Skeletal muscle satellite cell (primary cell): ENCODE results near the gene GALT. TPM values are rescaled to one million over a fixed set of nuclear protein-coding genes. Genes with fewer than 3 reads are reported as not detected.

Experiments
- H3K27me3 ChIP-seq: 2 replicates; pipeline ENCODE4 v1.7.0; 2013; ENCODE audit warnings: low read length; ENCODE audit not compliant: control insufficient read depth, insufficient read depth
- H3K36me3 ChIP-seq: 2 replicates; pipeline ENCODE4 v1.7.0; 2013; ENCODE audit warnings: mild to moderate bottlenecking, control low read depth, low read length; ENCODE audit not compliant: insufficient read depth
- H3K4me1 ChIP-seq: 2 replicates; pipeline ENCODE4 v1.7.0; 2013; ENCODE audit warnings: low read length; ENCODE audit not compliant: control insufficient read depth, insufficient read depth
- H3K4me2 ChIP-seq: 2 replicates; pipeline ENCODE4 v1.7.0; 2013; ENCODE audit warnings: mild to moderate bottlenecking, low read length
- H3K4me3 ChIP-seq: 2 replicates; pipeline ENCODE4 v1.7.0; 2013; ENCODE audit warnings: low read length
- H3K9ac ChIP-seq: 2 replicates; pipeline ENCODE4 v1.7.0; 2013; ENCODE audit warnings: mild to moderate bottlenecking, low read depth, low read length, moderate library complexity
- H3K9me3 ChIP-seq: replicated peaks from 2 replicates; pipeline ENCODE4 v1.7.0; 2013; ENCODE audit warnings: mild to moderate bottlenecking, control low read depth, low read length
- small RNA-seq: library from RNA; depleted of rRNA; stranded (forward); fragments of <200 nt; gene quantifications from one replicate; pipeline ENCODE3, GENCODE V24; 2012

Gene GALT

GRCh38 chr9:34689512-34689911, 43.0 kb downstream of the GALT start:
- Histone ChIP-seq H3K36me3 (no peaks in the 10 kb centered on the region), H3K4me3 (no peak overlapping the region), H3K4me1 (no peaks in the 10 kb centered on the region), H3K27me3 (no peaks in the 10 kb centered on the region), H3K4me2 (no peak overlapping the region), H3K9ac (no peak overlapping the region), H3K9me3 (no peaks in the 10 kb centered on the region)

GRCh38 chr9:34690983-34691935, 44.8 kb downstream of the GALT start, which contains the start of gene CCL19:
Gene CCL19 (minus strand): TSS chr9:34691276. CDS start chr9:34691139, 137 bp downstream.
- Histone ChIP-seq H3K4me1 (no peaks in the 10 kb centered on the region), H3K4me3 (no peak within 1 kb of the TSS), H3K36me3 (no peaks in the 10 kb centered on the region), H3K9me3 (no peaks in the 10 kb centered on the region), H3K4me2 (no peak within 1 kb of the TSS), H3K27me3 (no peaks in the 10 kb centered on the region), H3K9ac (no peak within 1 kb of the TSS)

GRCh38 chr9:34691936-34692315, 45.5 kb downstream of the GALT start:
- Histone ChIP-seq H3K36me3 (no peaks in the 10 kb centered on the region), H3K9me3 (no peaks in the 10 kb centered on the region), H3K4me2 (no peak overlapping the region), H3K4me3 (no peak overlapping the region), H3K4me1 (no peaks in the 10 kb centered on the region), H3K9ac (no peak overlapping the region), H3K27me3 (no peaks in the 10 kb centered on the region)

- Histone ChIP-seq H3K36me3 (no peaks in the 10 kb centered on the region), H3K4me3 (no peak overlapping the region), H3K9me3 (no peaks in the 10 kb centered on the region), H3K4me2 (no peak overlapping the region), H3K4me1 (no peaks in the 10 kb centered on the region), H3K27me3 (no peaks in the 10 kb centered on the region), H3K9ac (no peak overlapping the region)
Measured at GRCh38 chr9:34693560-34693959, 47.1 kb downstream of the GALT start.

- Histone ChIP-seq H3K4me1 (no peaks in the 10 kb centered on the region), H3K9ac (no peak overlapping the region), H3K9me3 (no peaks in the 10 kb centered on the region), H3K36me3 (no peaks in the 10 kb centered on the region), H3K27me3 (peaks cover 2% of the 10 kb centered on the region), H3K4me3 (no peak overlapping the region), H3K4me2 (no peak overlapping the region)
Measured at GRCh38 chr9:34694811-34695210, 48.3 kb downstream of the GALT start.

Small RNA genes within 50 kb of the gene (small RNA-seq; reads per million reads assigned to genes)
- gene CCL27, result not detected
